HepG2 (cell line): ENCODE results near the gene DRC7. TPM values are rescaled to one million over a fixed set of nuclear protein-coding genes. Genes with fewer than 3 reads are reported as not detected.

Source experiments
- HIC2 ChIP-seq: sonication (generic); formaldehyde crosslinking; IDR thresholded peaks from 2 replicates; pipeline ENCODE4 v1.9.0; 2022; ENCODE audit warnings: low read depth, missing genetic modification reagents
- HINFP ChIP-seq: sonication (generic); formaldehyde crosslinking; IDR thresholded peaks from 2 replicates; pipeline ENCODE4 v1.4.0; 2020; ENCODE audit warnings: low read depth, mild to moderate bottlenecking, missing genetic modification reagents
- HMGXB3 ChIP-seq: sonication (generic); formaldehyde crosslinking; IDR thresholded peaks from 2 replicates; pipeline ENCODE4 v1.4.0; 2020; ENCODE audit warnings: missing genetic modification reagents, borderline replicate concordance
- KDM3A ChIP-seq: IDR thresholded peaks from 2 replicates; pipeline ENCODE4 v1.6.1; 2018; ENCODE audit warnings: low read depth, missing compliant biosample characterization
- MAX ChIP-seq: IDR thresholded peaks from 2 replicates; pipeline ENCODE4 v1.6.1; 2012; ENCODE audit warnings: inconsistent platforms
- PAWR ChIP-seq: sonication (generic); formaldehyde crosslinking; IDR thresholded peaks from 2 replicates; pipeline ENCODE4 v1.4.0; 2020; ENCODE audit warnings: missing genetic modification reagents, mild to moderate bottlenecking, borderline replicate concordance
- REPIN1 ChIP-seq: sonication (generic); formaldehyde crosslinking; IDR thresholded peaks from 2 replicates; pipeline ENCODE4 v1.8.0; 2022; ENCODE audit warnings: missing genetic modification reagents, low read depth, mild to moderate bottlenecking, borderline replicate concordance
- STAT5B ChIP-seq: sonication (generic); formaldehyde crosslinking; IDR thresholded peaks from 2 replicates; pipeline ENCODE4 v1.4.0; 2020; ENCODE audit warnings: missing genetic modification reagents
- TFDP2 ChIP-seq: sonication (generic); formaldehyde crosslinking; IDR thresholded peaks from 2 replicates; pipeline ENCODE4 v1.4.0; 2020; ENCODE audit warnings: missing genetic modification reagents
- YEATS4 ChIP-seq: sonication (generic); formaldehyde crosslinking; IDR thresholded peaks from 2 replicates; pipeline ENCODE4 v1.4.0; 2020; ENCODE audit warnings: missing genetic modification reagents, borderline replicate concordance
- ZBTB1 ChIP-seq: sonication (generic); formaldehyde crosslinking; IDR thresholded peaks from 2 replicates; pipeline ENCODE4 v1.4.0; 2020; ENCODE audit warnings: missing genetic modification reagents, borderline replicate concordance
- ZNF383 ChIP-seq: sonication (generic); formaldehyde crosslinking; IDR thresholded peaks from 2 replicates; pipeline ENCODE4 v1.4.0; 2020; ENCODE audit warnings: missing genetic modification reagents, mild to moderate bottlenecking, borderline replicate concordance
- ZNF770 ChIP-seq: sonication (generic); formaldehyde crosslinking; IDR thresholded peaks from 2 replicates; pipeline ENCODE4 v1.5.0; 2020; ENCODE audit warnings: mild to moderate bottlenecking, missing genetic modification reagents
- ZSCAN5A ChIP-seq: sonication (generic); formaldehyde crosslinking; IDR thresholded peaks from 2 replicates; pipeline ENCODE4 v1.8.0; 2022; ENCODE audit warnings: mild to moderate bottlenecking, missing genetic modification reagents, borderline replicate concordance
- polyA plus RNA-seq, 8 experiments: library from polyadenylated mRNA; depleted of rRNA in 3 of 8; stranded (reverse) in 7 of 8; unstranded in 1 of 8; fragments of >200 nt; fragmentation: Illumina TruSeq in 4 of 8; extraction: Trizol in 4 of 8; gene quantifications; 2 replicates each; pipeline versions ENCODE4 v1.2.1 to v1.2.3, GENCODE V29; 2011 to 2016; ENCODE audit warnings: low read depth in 4 of 8, missing spikeins in 1 of 8, mixed read lengths in 1 of 8; ENCODE audit not compliant: insufficient read depth in 1 of 8
- total RNA-seq, 5 experiments: library from RNA; depleted of rRNA; stranded (reverse); fragments of >200 nt; fragmentation: Illumina TruSeq; extraction: Trizol; gene quantifications; 2 replicates each; pipeline ENCODE4 v1.2.3, GENCODE V29; 2016; ENCODE audit warnings: low read depth in 1 of 5

DRC7 gene
- total and polyA plus RNA-seq, 2 of the 13 experiments (the other 11 are each of a cell fraction or from before 2014, with no cell fraction given), result 2.7 to 3.4 TPM

- TF ChIP-seq HMGXB3 (CRISPR knock-in tag) (peak; percentile 84), ZBTB1 (CRISPR knock-in tag) (no peak), HINFP (CRISPR knock-in tag) (no peak), ZNF383 (no peak), REPIN1 (CRISPR knock-in tag) (peak; percentile 39; the same call in 1 of the 2 replicates), HIC2 (CRISPR knock-in tag) (no peak), ZNF770 (CRISPR knock-in tag) (no peak), ZSCAN5A (CRISPR knock-in tag) (no peak), KDM3A (CRISPR knock-in tag) (no peak), TFDP2 (CRISPR knock-in tag) (peak; percentile 39; the same call in 1 of the 2 replicates), STAT5B (CRISPR knock-in tag) (no peak), MAX (peak; percentile 90), YEATS4 (CRISPR knock-in tag) (peak; percentile 68), PAWR (CRISPR knock-in tag) (no peak)
Measured at GRCh38 chr16:57736419-57737351, 42.1 kb downstream of the DRC7 start (continued).
